ENCODE results near the gene IRGM. TPM values are rescaled to one million over a fixed set of nuclear protein-coding genes. Genes with fewer than 3 reads are reported as not detected.

The IRGM gene
- total and polyA plus RNA-seq, 2 of the 8 experiments (the other 6 are each of a cell fraction or from before 2014, with no cell fraction given) = 0.11 TPM; not detected in 1

GRCh38 chr5:150815010-150815409, 31.3 kb upstream of the IRGM start:
- H3K4me1 ChIP-seq (replicated peaks in 1 of 4; ENCODE audit: control insufficient read depth in 3 of 4, insufficient read depth in 4 of 4, low read length in 3 of 4) = peaks cover 0 to 3% (median 0%) of the 10 kb centered on the region in 4 experiments; a peak in 1 of 7 replicates
- H3K79me1 ChIP-seq (ENCODE audit: low read depth, low read length) = no peaks in the 10 kb centered on the region
- no peak overlapping the region for H2AFZ ChIP-seq (ENCODE audit: low read length)
- no peak overlapping the region for H2BK120ac ChIP-seq (replicated peaks; ENCODE audit: low read depth, low read length)
- no peak overlapping the region for H3K23ac ChIP-seq (ENCODE audit: insufficient read length)
- H3K4me3 ChIP-seq (ENCODE audit: extremely low read depth in 1 of 4, insufficient read depth in 2 of 4, low read depth in 3 of 4, low read length in 4 of 4) = no peak overlapping the region
- no peak overlapping the region for H4K5ac ChIP-seq (ENCODE audit: insufficient read length, low read depth, low read length)
- no peak overlapping the region for H2BK15ac ChIP-seq (ENCODE audit: low read length)
- H3K4me2 ChIP-seq (ENCODE audit: insufficient read depth in 1 of 2, low read depth in 2 of 2, low read length in 2 of 2) = no peak overlapping the region
- no peak overlapping the region for H3K56ac ChIP-seq (replicated peaks; ENCODE audit: insufficient read length, low read depth, low read length)
- ChIA-PET POLR2A (ENCODE audit: partially characterized antibody) (interaction anchor here (1.0 kb wide), 1 partner anchor 14 kb away, joined by 3 read pairs; no protein-coding TSS in a partner anchor), CTCF (ENCODE audit: partially characterized antibody) (interaction anchor here (2.5 to 4.1 kb wide), 3 partner anchors 10 to 32 kb away, joined by 12 to 27 read pairs (median 21); partner anchors contain the start of gene IRGM)
- FAIRE-seq = no peak
- DNase-seq (ENCODE audit: low read depth in 1 of 2, low spot score in 2 of 2) = no peak
- no peak overlapping the region for H3K4ac ChIP-seq (replicated peaks; ENCODE audit: insufficient read length, low read depth, low read length)
- TF ChIP-seq GABPA (IDR thresholded peaks at IDR 0.05; ENCODE audit: borderline replicate concordance, insufficient read depth, low read length) = no peak
- TF ChIP-seq RXRA (IDR thresholded peaks at IDR 0.05; ENCODE audit: insufficient read depth, low read depth, low read length) = no peak
- TF ChIP-seq TEAD4 (IDR thresholded peaks at IDR 0.05; ENCODE audit: low read depth, low read length) = no peak
- no peak for TF ChIP-seq RFX5 (IDR thresholded peaks at IDR 0.05; ENCODE audit: borderline replicate concordance, low read depth, low read length)
- TF ChIP-seq SIRT6 (IDR thresholded peaks at IDR 0.05; ENCODE audit: low read length) = no peak
- TF ChIP-seq FOSL1 (IDR thresholded peaks at IDR 0.05; ENCODE audit: insufficient read depth, low read depth, low read length) = no peak
- TF ChIP-seq SP2 (IDR thresholded peaks at IDR 0.05; ENCODE audit: low read length) = no peak
- no peak for TF ChIP-seq CBX5 (IDR thresholded peaks at IDR 0.05; ENCODE audit: low read depth, low read length)
- TF ChIP-seq TAF7 (optimal IDR thresholded peaks at IDR 0.05; ENCODE audit: borderline replicate concordance, low read depth, low read length) = no peak
- TF ChIP-seq KDM5A (IDR thresholded peaks at IDR 0.05; ENCODE audit: low read length) = no peak
- no peaks in the 10 kb centered on the region for H3K27me3 ChIP-seq (replicated peaks in 1 of 4; ENCODE audit: control insufficient read depth in 3 of 4, extremely low read depth in 1 of 4, insufficient read depth in 3 of 4, low read length in 3 of 4)
- H3K27ac ChIP-seq (ENCODE audit: low read depth, low read length) = no peak overlapping the region
- no peaks in the 10 kb centered on the region for H3K36me3 ChIP-seq (ENCODE audit: control insufficient read depth in 2 of 4, insufficient read depth in 4 of 4, low read length in 3 of 4)
- H3K9me3 ChIP-seq (ENCODE audit: insufficient read depth in 2 of 2, low read depth in 1 of 2, low read length in 1 of 2) = no peaks in the 10 kb centered on the region
- no peaks in the 10 kb centered on the region for H3K79me2 ChIP-seq (ENCODE audit: control insufficient read depth in 1 of 2, insufficient read depth in 2 of 2, low read length in 2 of 2)
- no peak overlapping the region for H2BK5ac ChIP-seq (ENCODE audit: low read depth, low read length)
- no peak overlapping the region for H3K14ac ChIP-seq (ENCODE audit: insufficient read length)
- no peak overlapping the region for H2BK20ac ChIP-seq (ENCODE audit: low read length)
- no peak overlapping the region for H3K18ac ChIP-seq (ENCODE audit: extremely low read depth, low read length)
- no peak overlapping the region for H2BK12ac ChIP-seq (ENCODE audit: low read depth, low read length)
- no peak overlapping the region for H3K9ac ChIP-seq (replicated peaks in 1 of 4; ENCODE audit: extremely low read depth in 1 of 4, low read depth in 3 of 4, low read length in 3 of 4)
- H2AK5ac ChIP-seq (ENCODE audit: low read depth, low read length) = no peak overlapping the region
- H4K91ac ChIP-seq (replicated peaks; ENCODE audit: insufficient read length, low read length) = no peak overlapping the region
- H4K8ac ChIP-seq (ENCODE audit: extremely low read depth, insufficient read depth, low read length) = no peak overlapping the region
- H3K23me2 ChIP-seq (ENCODE audit: low read depth, low read length) = no peaks in the 10 kb centered on the region
- H4K20me1 ChIP-seq (replicated peaks in 1 of 2; ENCODE audit: control insufficient read depth in 1 of 2, insufficient read depth in 2 of 2, low read length in 2 of 2) = no peaks in the 10 kb centered on the region

All from H1 (cell line).